ENCODE results near the gene CHSY1. TPM values are rescaled to one million over a fixed set of nuclear protein-coding genes. Genes with fewer than 3 reads are reported as not detected.

Gene CHSY1
- total RNA-seq, 1 experiment from 2014 or later, result 29.8 TPM

GRCh38 chr15:101153801-101154656, 97.8 kb downstream of the CHSY1 start:
- no TSS peak for BruUV-seq (replicated peaks)
- ChIA-PET CTCF (interaction anchor here (1.0 kb wide), 1 partner anchor 11 kb away, joined by 3 read pairs; no protein-coding TSS in a partner anchor), POLR2A (no interaction called here)
- no peak for TF ChIP-seq CTCF (IDR thresholded peaks at IDR 0.05; ENCODE audit: unreplicated experiment)
- Mint-ChIP-seq H3K4me3 (ENCODE audit: unreplicated experiment) (no peak overlapping the region), H3K27ac (ENCODE audit: low read depth, unreplicated experiment) (no peak overlapping the region), H3K9me3 (ENCODE audit: unreplicated experiment) (no peaks in the 10 kb centered on the region), H3K4me1 (ENCODE audit: insufficient read depth, unreplicated experiment) (no peaks in the 10 kb centered on the region), H3K36me3 (ENCODE audit: insufficient read depth, unreplicated experiment) (no peaks in the 10 kb centered on the region), H3K27me3 (ENCODE audit: insufficient read depth, unreplicated experiment) (no peaks in the 10 kb centered on the region)
- no peak for DNase-seq (ENCODE audit: unreplicated experiment)
- intact Hi-C loops (cut with micrococcal nuclease), result no loop called here

GRCh38 chr15:101152914-101153313, 98.9 kb downstream of the CHSY1 start:
- Mint-ChIP-seq H3K4me1 (ENCODE audit: insufficient read depth, unreplicated experiment) (no peaks in the 10 kb centered on the region), H3K36me3 (ENCODE audit: insufficient read depth, unreplicated experiment) (no peaks in the 10 kb centered on the region), H3K4me3 (ENCODE audit: unreplicated experiment) (no peak overlapping the region), H3K27ac (ENCODE audit: low read depth, unreplicated experiment) (no peak overlapping the region), H3K27me3 (ENCODE audit: insufficient read depth, unreplicated experiment) (no peaks in the 10 kb centered on the region), H3K9me3 (ENCODE audit: unreplicated experiment) (no peaks in the 10 kb centered on the region)
- peak; percentile 10 for TF ChIP-seq CTCF (IDR thresholded peaks at IDR 0.05; ENCODE audit: unreplicated experiment)
- ChIA-PET CTCF (interaction anchor here (0.7 to 1.0 kb wide), 2 partner anchors 12 to 264 kb away, joined by 3 read pairs; no protein-coding TSS in a partner anchor), POLR2A (interaction anchor here (0.7 kb wide), 1 partner anchor 520 kb away, joined by 3 read pairs; no protein-coding TSS in a partner anchor)
- DNase-seq (ENCODE audit: unreplicated experiment), result no peak
- intact Hi-C loops (cut with micrococcal nuclease), result no loop called here
- BruUV-seq (replicated peaks), result no TSS peak

GRCh38 chr15:101151288-101151687, 100.6 kb downstream of the CHSY1 start:
- Mint-ChIP-seq H3K36me3 (ENCODE audit: insufficient read depth, unreplicated experiment) (no peaks in the 10 kb centered on the region), H3K9me3 (ENCODE audit: unreplicated experiment) (no peaks in the 10 kb centered on the region), H3K27me3 (ENCODE audit: insufficient read depth, unreplicated experiment) (no peaks in the 10 kb centered on the region), H3K4me1 (ENCODE audit: insufficient read depth, unreplicated experiment) (no peaks in the 10 kb centered on the region), H3K4me3 (ENCODE audit: unreplicated experiment) (no peak overlapping the region), H3K27ac (ENCODE audit: low read depth, unreplicated experiment) (no peak overlapping the region)
- CTCF ChIA-PET, result interaction anchor here (1.9 kb wide), 1 partner anchor 8 kb away, joined by 4 read pairs; no protein-coding TSS in a partner anchor
- POLR2A ChIA-PET, result no interaction called here
- no TSS peak for BruUV-seq (replicated peaks)
- DNase-seq (ENCODE audit: unreplicated experiment), result no peak
- intact Hi-C loops (cut with micrococcal nuclease), result no loop called here
- no peak for TF ChIP-seq CTCF (IDR thresholded peaks at IDR 0.05; ENCODE audit: unreplicated experiment)

- intact Hi-C loops (cut with micrococcal nuclease), result no loop called here
- POLR2A ChIA-PET, result no interaction called here
- Mint-ChIP-seq H3K27me3 (ENCODE audit: insufficient read depth, unreplicated experiment) (no peaks in the 10 kb centered on the region), H3K36me3 (ENCODE audit: insufficient read depth, unreplicated experiment) (no peaks in the 10 kb centered on the region), H3K4me3 (ENCODE audit: unreplicated experiment) (no peak overlapping the region), H3K4me1 (ENCODE audit: insufficient read depth, unreplicated experiment) (no peaks in the 10 kb centered on the region), H3K27ac (ENCODE audit: low read depth, unreplicated experiment) (no peak overlapping the region), H3K9me3 (ENCODE audit: unreplicated experiment) (no peaks in the 10 kb centered on the region)
- TF ChIP-seq CTCF (IDR thresholded peaks at IDR 0.05; ENCODE audit: unreplicated experiment), result no peak
- DNase-seq (ENCODE audit: unreplicated experiment), result no peak
- no TSS peak for BruUV-seq (replicated peaks)
- CTCF ChIA-PET, result interaction anchor here (1.9 kb wide), 1 partner anchor 9 kb away, joined by 4 read pairs; no protein-coding TSS in a partner anchor
Observed at GRCh38 chr15:101150723-101151040, 101.2 kb downstream of the CHSY1 start.
